GM13976 (cell line): Measurements from ENCODE around the gene DIAPH2.

ENCODE experiments used
- DNase-seq: peaks from one replicate; pipeline ENCODE4 v3.0.0; 2012; ENCODE audit warnings: low spot score
- CTCF ChIP-seq: IDR thresholded peaks from 2 replicates; pipeline ENCODE4 v1.5.1; 2012; ENCODE audit warnings: borderline replicate concordance, mild to moderate bottlenecking; ENCODE audit not compliant: insufficient read depth; ENCODE audit errors: extremely low read depth, missing control alignments, control extremely low read depth
- in situ Hi-C: fragments of 300-500 bp; cut with MboI; formaldehyde crosslinking; loops from one replicate; pipeline ENCODE4 v1.12.0; 2022; ENCODE audit warnings: low sequenced_read_pairs, mixed read lengths, inconsistent platforms; ENCODE audit not compliant: unreplicated experiment

Gene DIAPH2

GRCh38 chrX:96929036-96929435 is 244.4 kb downstream of the DIAPH2 start:
- in situ Hi-C loops: no loop called here
- TF ChIP-seq CTCF: no peak
- no peak for DNase-seq

GRCh38 chrX:96957718-96958117 is 273.1 kb downstream of the DIAPH2 start:
- no peak for TF ChIP-seq CTCF
- in situ Hi-C loops: no loop called here
- no peak for DNase-seq

GRCh38 chrX:96971812-96972211 is 287.2 kb downstream of the DIAPH2 start:
- no peak for TF ChIP-seq CTCF
- DNase-seq: no peak
- in situ Hi-C loops: no loop called here

- no peak for DNase-seq
- TF ChIP-seq CTCF: no peak
- in situ Hi-C loops: no loop called here
Measured at GRCh38 chrX:96978906-96979305, 294.3 kb downstream of the DIAPH2 start.

- DNase-seq: no peak
- in situ Hi-C loops: no loop called here
- no peak for TF ChIP-seq CTCF
Measured at GRCh38 chrX:96979766-96980165, 295.1 kb downstream of the DIAPH2 start.

GRCh38 chrX:96982161-96982560 is 297.5 kb downstream of the DIAPH2 start:
- TF ChIP-seq CTCF: no peak
- in situ Hi-C loops: no loop called here
- no peak for DNase-seq

- no peak for TF ChIP-seq CTCF
- DNase-seq: no peak
- in situ Hi-C loops: no loop called here
Measured at GRCh38 chrX:96984538-96984937, 299.9 kb downstream of the DIAPH2 start.
